ENCODE results near the gene UXS1.

DNA sequence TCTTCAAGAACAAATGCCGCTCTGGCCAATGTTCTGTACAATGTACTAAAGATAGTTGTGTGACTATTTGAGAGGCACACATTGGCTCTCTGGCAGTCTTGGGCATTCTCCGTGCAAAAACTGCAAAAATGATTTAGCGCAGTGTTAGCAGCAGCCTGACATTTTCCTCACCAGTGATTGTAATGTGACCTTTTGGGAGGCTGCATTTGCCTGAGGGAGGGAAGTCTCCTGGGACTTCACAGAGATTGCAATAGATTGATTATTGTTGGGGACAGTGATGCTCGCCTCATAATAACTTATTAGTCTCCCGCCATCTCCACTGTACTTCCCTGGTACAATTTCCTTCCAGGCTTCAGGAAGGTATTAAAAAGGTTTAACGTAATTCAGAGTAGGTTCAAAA is 149.2 kb downstream of the UXS1 start:
- TF ChIP-seq, protein P1, sequence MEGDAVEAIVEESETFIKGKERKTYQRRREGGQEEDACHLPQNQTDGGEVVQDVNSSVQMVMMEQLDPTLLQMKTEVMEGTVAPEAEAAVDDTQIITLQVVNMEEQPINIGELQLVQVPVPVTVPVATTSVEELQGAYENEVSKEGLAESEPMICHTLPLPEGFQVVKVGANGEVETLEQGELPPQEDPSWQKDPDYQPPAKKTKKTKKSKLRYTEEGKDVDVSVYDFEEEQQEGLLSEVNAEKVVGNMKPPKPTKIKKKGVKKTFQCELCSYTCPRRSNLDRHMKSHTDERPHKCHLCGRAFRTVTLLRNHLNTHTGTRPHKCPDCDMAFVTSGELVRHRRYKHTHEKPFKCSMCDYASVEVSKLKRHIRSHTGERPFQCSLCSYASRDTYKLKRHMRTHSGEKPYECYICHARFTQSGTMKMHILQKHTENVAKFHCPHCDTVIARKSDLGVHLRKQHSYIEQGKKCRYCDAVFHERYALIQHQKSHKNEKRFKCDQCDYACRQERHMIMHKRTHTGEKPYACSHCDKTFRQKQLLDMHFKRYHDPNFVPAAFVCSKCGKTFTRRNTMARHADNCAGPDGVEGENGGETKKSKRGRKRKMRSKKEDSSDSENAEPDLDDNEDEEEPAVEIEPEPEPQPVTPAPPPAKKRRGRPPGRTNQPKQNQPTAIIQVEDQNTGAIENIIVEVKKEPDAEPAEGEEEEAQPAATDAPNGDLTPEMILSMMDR (IDR thresholded peaks at IDR 0.05; ENCODE audit: insufficient read depth, low read depth, low read length), result no peak
- TF ChIP-seq EZH2 (IDR thresholded peaks at IDR 0.05; ENCODE audit: insufficient read depth, low read length), result no peak
